ENCODE measurements around the gene SYT5. TPM values are rescaled to one million over a fixed set of nuclear protein-coding genes. Genes with fewer than 3 reads are reported as not detected.

SYT5 gene
- total and polyA plus RNA-seq, 3 experiments from 2014 or later, result 0.37 TPM; not detected in 2

DNA sequence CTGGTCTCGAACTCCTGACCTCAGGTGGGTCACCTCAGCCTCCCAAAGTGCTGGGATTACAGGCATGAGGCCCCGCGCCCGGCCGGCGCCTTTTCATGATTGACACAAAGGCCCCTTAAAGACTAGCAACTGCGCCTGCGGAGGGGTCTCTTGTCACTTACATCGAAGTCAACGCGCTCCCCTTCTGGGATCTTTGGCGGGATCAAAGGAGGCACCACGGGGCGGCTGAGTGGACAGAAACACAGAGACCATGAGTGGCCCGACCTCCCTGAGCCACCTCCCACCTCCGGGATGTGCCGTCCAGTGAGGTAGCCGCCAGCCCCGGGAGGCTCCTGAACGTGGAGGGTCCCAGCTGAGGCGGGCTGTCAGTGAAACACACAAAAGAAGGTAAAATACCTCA is 38.4 kb downstream of the SYT5 start:
- Mint-ChIP-seq H3K4me3 (no peak overlapping the region), H3K9me3 (no peaks in the 10 kb centered on the region), H3K27ac (no peak overlapping the region), H3K27me3 (peaks cover 51 to 53% of the 10 kb centered on the region in 2 donors), H3K36me3 (no peaks in the 10 kb centered on the region), H3K4me1 (peaks cover 0 to 9% (median 0%) of the 10 kb centered on the region in 3 donors)
- no peak for DNase-seq
- H3K4me1 ChIP-seq (ENCODE audit: insufficient read depth, low read length), result no peaks in the 10 kb centered on the region
- ChIA-PET CTCF (interaction anchor here (0.6 to 6.5 kb wide), 25 partner anchors 9 to 484 kb away, joined by 3 to 80 read pairs (median 4); partner anchors contain the start of genes ISOC2, NAT14, PPP1R12C and TMEM238), POLR2A (interaction anchor here (0.6 to 1.2 kb wide), 3 partner anchors 112 to 294 kb away, joined by 3 to 7 read pairs (median 4); no protein-coding TSS in a partner anchor)
- no peaks in the 10 kb centered on the region for H3K36me3 ChIP-seq (ENCODE audit: insufficient read depth, low read length)
- H3K27ac ChIP-seq (ENCODE audit: low read depth, low read length), result no peak overlapping the region
- H3K27me3 ChIP-seq (ENCODE audit: insufficient read depth, low read length, poor library complexity, severe bottlenecking), result peaks cover 27% of the 10 kb centered on the region
- H3K4me3 ChIP-seq (ENCODE audit: low read length), result no peak overlapping the region
- H3K9me3 ChIP-seq (ENCODE audit: low read length), result no peaks in the 10 kb centered on the region

DNA sequence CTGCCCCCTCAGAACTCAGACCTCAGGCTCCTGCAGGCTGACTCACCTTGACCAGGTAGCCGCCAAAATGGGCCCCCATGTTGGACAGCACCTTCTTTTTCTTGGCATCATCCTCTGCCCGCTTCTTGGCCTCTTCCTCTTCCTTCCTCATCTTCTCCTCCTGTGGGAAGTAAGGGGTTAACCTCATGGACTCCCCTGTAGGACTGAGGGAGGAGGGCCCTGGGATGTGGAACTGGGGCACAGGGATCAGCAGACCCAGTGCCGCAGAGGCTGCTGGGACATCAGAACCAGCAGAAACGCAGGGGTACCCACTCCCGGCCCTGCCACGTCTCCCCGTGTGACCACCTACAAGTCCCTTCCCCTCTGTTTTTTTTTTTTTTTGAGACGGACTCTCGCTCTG is 42.2 kb downstream of the SYT5 start:
- Histone ChIP-seq H3K27me3 (ENCODE audit: insufficient read depth, low read length, poor library complexity, severe bottlenecking) (peaks cover 12% of the 10 kb centered on the region), H3K36me3 (ENCODE audit: insufficient read depth, low read length) (no peaks in the 10 kb centered on the region), H3K4me1 (ENCODE audit: insufficient read depth, low read length) (no peaks in the 10 kb centered on the region), H3K9me3 (ENCODE audit: low read length) (no peaks in the 10 kb centered on the region), H3K27ac (ENCODE audit: low read depth, low read length) (no peak overlapping the region), H3K4me3 (ENCODE audit: low read length) (no peak overlapping the region)
- DNase-seq, result no peak
- Mint-ChIP-seq H3K9me3 (no peaks in the 10 kb centered on the region), H3K27me3 (peaks cover 38 to 47% of the 10 kb centered on the region in 2 donors), H3K4me3 (no peak overlapping the region), H3K36me3 (no peaks in the 10 kb centered on the region), H3K4me1 (peaks cover 0 to 5% (median 0%) of the 10 kb centered on the region in 3 donors), H3K27ac (no peak overlapping the region)
- ChIA-PET POLR2A (no interaction called here), CTCF (no interaction called here)

DNA sequence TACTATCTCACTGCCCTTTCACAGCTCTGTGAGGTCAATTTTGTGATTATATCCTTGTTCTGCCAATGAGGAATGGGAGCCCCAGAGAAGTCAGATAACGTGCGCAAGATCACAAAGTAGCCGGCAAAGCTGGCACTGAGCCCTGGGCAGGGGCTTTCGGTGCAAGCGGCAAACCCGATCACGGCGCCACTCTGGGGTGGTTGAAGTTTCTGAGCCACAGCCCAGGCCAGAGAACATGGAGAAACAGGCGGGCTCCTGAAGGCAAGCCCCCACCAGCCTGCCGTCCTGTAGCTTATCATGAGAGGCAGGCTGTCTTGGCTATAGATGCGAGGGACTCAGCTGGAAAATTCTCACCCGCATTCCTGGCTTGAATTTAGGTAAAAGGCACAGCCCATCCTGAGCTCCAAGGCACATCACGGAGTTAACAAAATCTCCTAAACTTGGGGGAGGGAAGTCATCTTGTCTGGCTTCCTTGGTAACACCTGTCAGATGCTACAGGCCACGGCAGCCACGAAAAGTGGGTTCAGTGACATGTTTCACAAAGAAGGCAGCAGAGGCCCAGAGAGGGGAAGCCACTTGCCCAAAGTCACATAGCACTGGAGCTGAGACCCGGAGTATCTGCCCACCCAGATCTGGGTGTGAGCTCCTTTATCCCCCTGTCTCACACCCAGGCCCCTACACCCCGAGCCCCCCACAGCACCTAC is 43.5 kb downstream of the SYT5 start:
- H3K4me1 ChIP-seq (ENCODE audit: insufficient read depth, low read length), result no peaks in the 10 kb centered on the region
- peaks cover 36 to 56% of the 10 kb centered on the region in 2 donors for H3K27me3 Mint-ChIP-seq
- H3K27me3 ChIP-seq (ENCODE audit: insufficient read depth, low read length, poor library complexity, severe bottlenecking), result peaks cover 8% of the 10 kb centered on the region
- ChIA-PET CTCF (interaction anchor here (1.5 kb wide), 1 partner anchor 368 kb away, joined by 8 read pairs; no protein-coding TSS in a partner anchor), POLR2A (no interaction called here)
- no peak for DNase-seq
- no peak overlapping the region for H3K27ac ChIP-seq (ENCODE audit: low read depth, low read length)
- no peak overlapping the region for H3K4me3 Mint-ChIP-seq
- no peak overlapping the region for H3K27ac Mint-ChIP-seq
- no peaks in the 10 kb centered on the region for H3K9me3 Mint-ChIP-seq
- H3K9me3 ChIP-seq (ENCODE audit: low read length), result no peaks in the 10 kb centered on the region
- H3K4me1 Mint-ChIP-seq, result peaks cover 0 to 5% (median 0%) of the 10 kb centered on the region in 3 donors
- H3K36me3 Mint-ChIP-seq, result no peaks in the 10 kb centered on the region
- H3K36me3 ChIP-seq (ENCODE audit: insufficient read depth, low read length), result no peaks in the 10 kb centered on the region
- H3K4me3 ChIP-seq (ENCODE audit: low read length), result no peak overlapping the region

- no peaks in the 10 kb centered on the region for H3K27me3 ChIP-seq (ENCODE audit: insufficient read depth, low read length, poor library complexity, severe bottlenecking)
- H3K4me1 Mint-ChIP-seq, result no peaks in the 10 kb centered on the region
- no peaks in the 10 kb centered on the region for H3K9me3 Mint-ChIP-seq
- H3K4me1 ChIP-seq (ENCODE audit: insufficient read depth, low read length), result no peaks in the 10 kb centered on the region
- H3K27ac ChIP-seq (ENCODE audit: low read depth, low read length), result no peak overlapping the region
- H3K36me3 ChIP-seq (ENCODE audit: insufficient read depth, low read length), result no peaks in the 10 kb centered on the region
- H3K4me3 Mint-ChIP-seq, result no peak overlapping the region
- H3K36me3 Mint-ChIP-seq, result no peaks in the 10 kb centered on the region
- no peak for DNase-seq
- ChIA-PET POLR2A (no interaction called here), CTCF (interaction anchor here (1.4 kb wide), 1 partner anchor 283 kb away, joined by 3 read pairs; no protein-coding TSS in a partner anchor)
- H3K27me3 Mint-ChIP-seq, result peaks cover 35 to 58% of the 10 kb centered on the region in 2 donors
- H3K27ac Mint-ChIP-seq, result no peak overlapping the region
- no peak overlapping the region for H3K4me3 ChIP-seq (ENCODE audit: low read length)
- no peaks in the 10 kb centered on the region for H3K9me3 ChIP-seq (ENCODE audit: low read length)
Measured at GRCh38 chr19:55134736-55135135, 45.4 kb downstream of the SYT5 start.

DNA sequence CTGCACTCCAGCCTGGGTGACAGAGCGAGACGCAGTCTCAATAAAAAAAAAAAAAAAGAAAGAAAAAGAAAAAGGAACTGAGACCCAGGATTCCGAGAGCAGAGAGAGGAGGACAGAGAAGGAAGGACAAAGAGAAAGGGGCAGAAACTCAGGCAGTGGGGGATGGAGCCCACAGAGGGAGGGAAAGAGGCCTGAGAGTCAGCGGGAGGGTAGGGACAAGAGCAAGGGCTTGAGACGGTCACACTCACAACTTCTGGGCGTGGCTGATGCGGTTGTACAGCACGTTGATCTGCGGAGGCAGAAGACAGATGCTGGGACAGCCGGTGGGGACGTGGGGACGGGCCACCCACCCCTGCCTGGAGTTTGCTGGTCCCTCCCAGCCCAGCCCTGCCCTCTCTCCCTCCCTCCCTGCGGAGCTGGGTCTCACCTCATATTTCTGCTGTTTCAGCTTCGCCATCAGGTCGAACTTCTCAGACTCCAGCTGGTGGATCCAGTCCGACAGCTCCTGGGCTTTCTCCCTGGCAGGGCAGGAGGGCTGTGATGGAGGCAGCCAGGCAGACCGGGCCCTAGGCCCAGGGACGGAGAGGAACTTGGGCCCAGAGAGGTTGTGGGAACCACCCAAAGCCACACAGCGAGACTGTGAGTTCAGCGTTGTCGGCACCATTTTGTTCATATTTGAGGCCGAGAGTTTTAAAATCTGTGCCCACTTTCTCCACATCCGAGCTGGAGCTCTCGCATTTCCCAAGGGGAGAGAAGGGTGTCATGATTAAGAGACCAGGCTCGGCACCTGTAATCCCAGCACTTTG is 46.2 kb downstream of the SYT5 start:
- Mint-ChIP-seq H3K9me3 (no peaks in the 10 kb centered on the region), H3K4me3 (no peak overlapping the region), H3K27me3 (peaks cover 32 to 60% of the 10 kb centered on the region in 2 donors), H3K27ac (no peak overlapping the region), H3K4me1 (no peaks in the 10 kb centered on the region), H3K36me3 (no peaks in the 10 kb centered on the region)
- Histone ChIP-seq H3K9me3 (ENCODE audit: low read length) (no peaks in the 10 kb centered on the region), H3K4me3 (ENCODE audit: low read length) (no peak overlapping the region), H3K36me3 (ENCODE audit: insufficient read depth, low read length) (no peaks in the 10 kb centered on the region), H3K27ac (ENCODE audit: low read depth, low read length) (no peak overlapping the region), H3K4me1 (ENCODE audit: insufficient read depth, low read length) (no peaks in the 10 kb centered on the region), H3K27me3 (ENCODE audit: insufficient read depth, low read length, poor library complexity, severe bottlenecking) (no peaks in the 10 kb centered on the region)
- DNase-seq, result no peak
- POLR2A ChIA-PET, result interaction anchor here (0.7 kb wide), 1 partner anchor 328 kb away, joined by 5 read pairs; the partner anchor contains the start of gene ISOC2
- CTCF ChIA-PET, result no interaction called here

DNA sequence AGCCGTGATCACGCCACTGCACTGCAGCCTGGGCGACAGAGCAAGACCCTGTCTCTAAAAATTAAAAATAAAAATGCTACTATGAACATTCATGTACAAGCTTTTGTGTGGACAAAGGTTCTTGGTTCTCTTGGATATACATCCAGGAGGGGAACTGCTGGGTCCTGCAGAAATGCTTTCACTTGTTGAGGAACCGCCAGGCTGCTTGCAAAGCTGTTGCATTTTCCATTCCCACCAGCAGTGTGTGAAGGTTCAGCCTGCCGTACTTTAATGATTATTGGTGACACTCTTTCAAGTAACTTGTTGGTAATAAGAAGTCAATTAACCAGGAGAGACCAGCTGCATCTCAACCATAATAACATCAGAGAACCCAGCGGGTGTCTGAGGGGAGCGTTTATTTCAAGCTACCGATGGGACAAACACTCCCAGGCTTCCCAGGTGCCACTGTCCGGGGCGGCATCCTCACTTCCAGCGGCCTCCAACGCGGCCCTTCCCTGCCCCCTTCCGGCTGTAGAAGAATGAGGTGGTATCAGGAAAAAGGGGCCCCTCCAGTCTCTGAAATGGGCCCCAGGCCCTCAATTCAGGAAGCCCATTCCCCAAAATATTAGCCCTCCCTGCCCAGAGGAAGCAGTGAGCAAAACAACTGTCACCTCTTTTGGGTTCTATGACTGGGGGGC is 47.5 kb downstream of the SYT5 start:
- H3K36me3 ChIP-seq (ENCODE audit: insufficient read depth, low read length), result no peaks in the 10 kb centered on the region
- no peak overlapping the region for H3K27ac Mint-ChIP-seq
- H3K4me1 ChIP-seq (ENCODE audit: insufficient read depth, low read length), result no peaks in the 10 kb centered on the region
- H3K27ac ChIP-seq (ENCODE audit: low read depth, low read length), result no peak overlapping the region
- H3K9me3 Mint-ChIP-seq, result no peaks in the 10 kb centered on the region
- H3K9me3 ChIP-seq (ENCODE audit: low read length), result no peaks in the 10 kb centered on the region
- ChIA-PET POLR2A (no interaction called here), CTCF (interaction anchor here (1.2 kb wide), 1 partner anchor 9 kb away, joined by 4 read pairs; no protein-coding TSS in a partner anchor)
- no peak for DNase-seq
- H3K27me3 ChIP-seq (ENCODE audit: insufficient read depth, low read length, poor library complexity, severe bottlenecking), result no peaks in the 10 kb centered on the region
- H3K36me3 Mint-ChIP-seq, result no peaks in the 10 kb centered on the region
- H3K4me3 ChIP-seq (ENCODE audit: low read length), result no peak overlapping the region
- peaks cover 33 to 60% of the 10 kb centered on the region in 2 donors for H3K27me3 Mint-ChIP-seq
- no peak overlapping the region for H3K4me3 Mint-ChIP-seq
- no peaks in the 10 kb centered on the region for H3K4me1 Mint-ChIP-seq

- no peaks in the 10 kb centered on the region for H3K9me3 Mint-ChIP-seq
- H3K36me3 Mint-ChIP-seq, result peaks cover 0 to 3% (median 0%) of the 10 kb centered on the region in 3 donors
- H3K4me1 Mint-ChIP-seq, result no peaks in the 10 kb centered on the region
- no peaks in the 10 kb centered on the region for H3K27me3 ChIP-seq (ENCODE audit: insufficient read depth, low read length, poor library complexity, severe bottlenecking)
- H3K27ac ChIP-seq (ENCODE audit: low read depth, low read length), result no peak overlapping the region
- no peak overlapping the region for H3K27ac Mint-ChIP-seq
- no peak overlapping the region for H3K4me3 Mint-ChIP-seq
- no peak overlapping the region for H3K4me3 ChIP-seq (ENCODE audit: low read length)
- POLR2A ChIA-PET, result no interaction called here
- no peak for DNase-seq
- CTCF ChIA-PET, result interaction anchor here (1.2 kb wide), 1 partner anchor 10 kb away, joined by 4 read pairs; no protein-coding TSS in a partner anchor
- peaks cover 31 to 64% of the 10 kb centered on the region in 2 donors for H3K27me3 Mint-ChIP-seq
- no peaks in the 10 kb centered on the region for H3K9me3 ChIP-seq (ENCODE audit: low read length)
- no peaks in the 10 kb centered on the region for H3K36me3 ChIP-seq (ENCODE audit: insufficient read depth, low read length)
- no peaks in the 10 kb centered on the region for H3K4me1 ChIP-seq (ENCODE audit: insufficient read depth, low read length)
Measured at GRCh38 chr19:55131421-55131820, 48.7 kb downstream of the SYT5 start.

Measured in CD8-positive, alpha-beta memory T cell (primary cell).